K562 (cell line): ENCODE results near the gene EPSTI1.

Experiments used
- ATF6 ChIP-seq: sonication (generic); formaldehyde crosslinking; IDR thresholded peaks from 2 replicates; pipeline ENCODE4 v1.4.0; 2020; ENCODE audit warnings: mild to moderate bottlenecking, missing genetic modification reagents
- C11orf30 ChIP-seq: fragments of 450-650 bp; IDR thresholded peaks from 2 replicates; pipeline ENCODE4 v1.6.1; 2016; ENCODE audit warnings: low read depth, mild to moderate bottlenecking
- GTF3C2 ChIP-seq: IDR thresholded peaks from 3 replicates; pipeline ENCODE4 v1.6.1; 2011; ENCODE audit warnings: borderline replicate concordance, mild to moderate bottlenecking, moderate library complexity; ENCODE audit not compliant: insufficient read length; ENCODE audit errors: extremely low read depth
- PHB2 ChIP-seq: fragments of 450-650 bp; IDR thresholded peaks from 2 replicates; pipeline ENCODE4 v1.6.1; 2017; ENCODE audit warnings: low read depth
- POLR2A ChIP-seq: fragments of 450-650 bp; conservative IDR thresholded peaks from 2 replicates; pipeline ENCODE4 v1.6.1; 2016
- RBM25 ChIP-seq: fragments of 200-400 bp; formaldehyde crosslinking; IDR thresholded peaks from 2 replicates; pipeline ENCODE4 v1.6.1; 2018; ENCODE audit warnings: low read length, low read depth, moderate library complexity; ENCODE audit not compliant: severe bottlenecking
- SIN3A ChIP-seq, 2 experiments: fragments of 150-350 bp in 1 of 2; IDR thresholded peaks; 2 replicates each; pipeline ENCODE4 v1.6.1; 2011 to 2016; ENCODE audit warnings: borderline replicate concordance in 2 of 2, low read depth in 2 of 2, low read length in 2 of 2, mild to moderate bottlenecking in 2 of 2, moderate library complexity in 2 of 2; ENCODE audit not compliant: control insufficient read depth in 1 of 2
- SP1 ChIP-seq: sonication (generic); formaldehyde crosslinking; IDR thresholded peaks from 2 replicates; pipeline ENCODE4 v1.8.1; 2022; ENCODE audit warnings: mild to moderate bottlenecking, missing genetic modification reagents
- ZNF444 ChIP-seq: fragments of 250-450 bp; sonication (Bioruptor Pico); IDR thresholded peaks from 2 replicates; pipeline ENCODE4 v1.4.0; 2020; ENCODE audit warnings: mild to moderate bottlenecking, moderate library complexity

- no peak for TF ChIP-seq POLR2A
- TF ChIP-seq RBM25: no peak
- no peak for TF ChIP-seq ZNF444 (CRISPR knock-in tag)
- TF ChIP-seq ATF6 (CRISPR knock-in tag): no peak
- TF ChIP-seq SIN3A (IDR thresholded peaks at IDR 0.05; ENCODE audit: borderline replicate concordance in 2 of 2, control insufficient read depth in 1 of 2, low read depth in 2 of 2, low read length in 2 of 2): no peak
- TF ChIP-seq C11orf30: no peak
- no peak for TF ChIP-seq SP1 (CRISPR knock-in tag)
- TF ChIP-seq GTF3C2: no peak
- no peak for TF ChIP-seq PHB2
Measured at GRCh38 chr13:42880056-42880605, 111.9 kb downstream of the EPSTI1 start.
